Vagina (tissue), 2 donors: ENCODE data around the gene AVEN.

Experiments used
- CTCF ChIP-seq, 3 experiments: fragments of 450-650 bp in 2 of 3; fragments of 200-600 bp in 1 of 3; sonication (generic) in 1 of 3; IDR thresholded peaks; one replicate each; pipeline ENCODE4 v1.5.1; 2017 to 2019; ENCODE audit warnings: antibody characterized with exemption in 3 of 3, mild to moderate bottlenecking in 2 of 3, moderate library complexity in 2 of 3
- POLR2A ChIP-seq, 2 donors: fragments of 450-650 bp; IDR thresholded peaks; one replicate each; pipeline ENCODE4 v1.6.1; 2017; ENCODE audit warnings: antibody characterized with exemption in 2 of 2, mild to moderate bottlenecking in 2 of 2, moderate library complexity in 2 of 2
- POLR2AphosphoS5 ChIP-seq, 2 donors: sonication (generic); formaldehyde crosslinking; IDR thresholded peaks; one replicate each; pipeline ENCODE4 v1.9.0; 2017; ENCODE audit warnings: antibody characterized with exemption in 2 of 2, mild to moderate bottlenecking in 2 of 2, low read depth in 1 of 2; ENCODE audit not compliant: insufficient read depth in 1 of 2

GRCh38 chr15:33960549-33960935, 78.5 kb downstream of the AVEN start:
- TF ChIP-seq CTCF (IDR thresholded peaks at IDR 0.05) (no peak), POLR2AphosphoS5 (IDR thresholded peaks at IDR 0.05; ENCODE audit: insufficient read depth in 1 of 2, low read depth in 1 of 2) (no peak), POLR2A (IDR thresholded peaks at IDR 0.05) (no peak)
